ENCODE measurements around the gene KLHL29. TPM values are rescaled to one million over a fixed set of nuclear protein-coding genes. Genes with fewer than 3 reads are reported as not detected.
A peak's percentile ranks its signal among the peaks of the same experiment; 100 is the strongest.

KLHL29 gene
- total and polyA plus RNA-seq, 2 of the 13 experiments (the other 11 are each of a cell fraction or from before 2014, with no cell fraction given) = 0.01 TPM; not detected in 1

GRCh38 chr2:23399674-23400261 lies 14.8 kb downstream of the KLHL29 start:
- Histone ChIP-seq H2AFZ (ENCODE audit: low read length) (no peak overlapping the region), H3K9ac (ENCODE audit: insufficient read depth, low read depth, low read length) (no peak overlapping the region), H3K4me1 (ENCODE audit: insufficient read depth, low read length) (no peaks in the 10 kb centered on the region), H3K27ac (ENCODE audit: extremely low read length, insufficient read depth, low read length) (no peak overlapping the region), H3K4me3 (replicated peaks in 1 of 3; ENCODE audit: insufficient read depth in 1 of 3, low read depth in 2 of 3, low read length in 3 of 3) (no peak overlapping the region), H3K4me2 (ENCODE audit: low read depth, low read length) (no peak overlapping the region), H3K36me3 (replicated peaks in 1 of 2; ENCODE audit: control insufficient read depth in 1 of 2, insufficient read depth in 2 of 2, low read length in 2 of 2) (no peaks in the 10 kb centered on the region), H3K9me3 (ENCODE audit: low read length) (no peaks in the 10 kb centered on the region), H3K79me2 (ENCODE audit: insufficient read depth, low read length) (no peaks in the 10 kb centered on the region), H3K27me3 (ENCODE audit: control insufficient read depth in 1 of 2, insufficient read depth in 2 of 2, low read length in 2 of 2) (peaks cover 0 to 15% of the 10 kb centered on the region in 2 experiments; a peak in 1 of 5 replicates), H4K20me1 (ENCODE audit: insufficient read depth, low read length) (no peaks in the 10 kb centered on the region)
- intact Hi-C loops (cut with micrococcal nuclease; ENCODE audit: unreplicated experiment) (no loop called here), in situ Hi-C loops (cut with HindIII; ENCODE audit: extremely low pct_ligation_motif_present, low pct_unique_long_range_greater_than_20kb) (no loop called here)
- POLR2A ChIA-PET = no interaction called here
- CTCF ChIA-PET (ENCODE audit: low intra/inter-chr PET ratio, low total read pairs) = no interaction called here
- ATAC-seq (no peak), DNase-seq (ENCODE audit: low spot score) (no peak), FAIRE-seq (no peak)
- no peak for TF ChIP-seq E2F1 (CRISPR knock-in tag; IDR thresholded peaks at IDR 0.05)
- TF ChIP-seq NCOR1 (IDR thresholded peaks at IDR 0.05; ENCODE audit: borderline replicate concordance, low read length) = no peak
- no peak for TF ChIP-seq PPARG (CRISPR knock-in tag; conservative IDR thresholded peaks at IDR 0.05)
- no peak for TF ChIP-seq ZBTB10 (CRISPR knock-in tag; IDR thresholded peaks at IDR 0.05; ENCODE audit: borderline replicate concordance)
- TF ChIP-seq STAG1 (CRISPR knock-in tag; IDR thresholded peaks at IDR 0.05) = 0 out of 2 replicates have a peak, but pooled peaks have one; percentile 7
- TF ChIP-seq JUNB (CRISPR knock-in tag; IDR thresholded peaks at IDR 0.05; ENCODE audit: borderline replicate concordance) = no peak
- TF ChIP-seq ZNF891 (CRISPR knock-in tag; IDR thresholded peaks at IDR 0.05) = no peak
- TF ChIP-seq MAFK (conservative IDR thresholded peaks at IDR 0.05 in 1 of 2, IDR thresholded peaks at IDR 0.05 in 1 of 2; ENCODE audit: low read length in 2 of 2) = peak; percentile 50 to 53; a peak in 3 of 4 replicates
- TF ChIP-seq RBAK (CRISPR knock-in tag; IDR thresholded peaks at IDR 0.05) = no peak
- BruUV-seq (replicated peaks) = no TSS peak
- 53% methylated on average over 10 of the region's 10 CpGs for WGBS (ENCODE audit: low lambda C conversion rate)

Measured in HepG2 (cell line).